GM12864 (cell line): ENCODE results near the gene SZRD1.
A peak's percentile ranks its signal among the peaks of the same experiment; 100 is the strongest.

Experiments used
- DNase-seq: peaks from one replicate; pipeline ENCODE4 v3.0.0-alpha.2; 2011; ENCODE audit warnings: low read depth
- H3K4me3 ChIP-seq: 2 replicates; pipeline ENCODE4 v1.5.1; 2011; ENCODE audit warnings: mild to moderate bottlenecking, low read depth, low read length, control low read depth
- CTCF ChIP-seq: IDR thresholded peaks from 2 replicates; pipeline ENCODE4 v1.5.1; 2011; ENCODE audit warnings: low read depth, mild to moderate bottlenecking, moderate library complexity, low read length, control low read depth, inconsistent platforms; ENCODE audit errors: missing control alignments

SZRD1 gene

GRCh38 chr1:16367968-16368890 lies 1.2 kb downstream of the SZRD1 start:
- peak overlapping the region; percentile 87 for H3K4me3 ChIP-seq
- no peak for DNase-seq
- TF ChIP-seq CTCF = no peak

DNA sequence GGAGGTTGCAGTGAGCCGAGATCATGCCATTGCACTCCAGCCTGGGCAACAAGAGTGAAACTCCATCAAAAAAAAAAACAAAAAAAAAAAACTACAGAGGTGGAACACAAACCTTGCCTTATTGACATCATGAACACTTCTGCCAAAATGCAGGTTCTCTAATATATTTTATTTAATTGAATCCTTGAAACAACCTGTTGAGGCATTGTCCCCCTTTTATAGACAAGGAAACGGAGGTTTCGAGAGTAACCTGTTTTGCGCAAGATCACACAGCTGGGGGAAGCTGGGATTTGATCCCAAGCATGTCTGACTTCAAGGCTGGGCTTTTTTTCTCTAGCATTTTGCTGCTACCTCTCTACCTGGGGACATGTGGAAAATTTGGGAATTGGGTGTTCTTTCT lies 2.8 kb downstream of the SZRD1 start:
- no peak for TF ChIP-seq CTCF
- no peak for DNase-seq
- no peak overlapping the region for H3K4me3 ChIP-seq

GRCh38 chr1:16371725-16372124 lies 4.7 kb downstream of the SZRD1 start:
- no peak overlapping the region for H3K4me3 ChIP-seq
- DNase-seq = no peak
- TF ChIP-seq CTCF = no peak

DNA sequence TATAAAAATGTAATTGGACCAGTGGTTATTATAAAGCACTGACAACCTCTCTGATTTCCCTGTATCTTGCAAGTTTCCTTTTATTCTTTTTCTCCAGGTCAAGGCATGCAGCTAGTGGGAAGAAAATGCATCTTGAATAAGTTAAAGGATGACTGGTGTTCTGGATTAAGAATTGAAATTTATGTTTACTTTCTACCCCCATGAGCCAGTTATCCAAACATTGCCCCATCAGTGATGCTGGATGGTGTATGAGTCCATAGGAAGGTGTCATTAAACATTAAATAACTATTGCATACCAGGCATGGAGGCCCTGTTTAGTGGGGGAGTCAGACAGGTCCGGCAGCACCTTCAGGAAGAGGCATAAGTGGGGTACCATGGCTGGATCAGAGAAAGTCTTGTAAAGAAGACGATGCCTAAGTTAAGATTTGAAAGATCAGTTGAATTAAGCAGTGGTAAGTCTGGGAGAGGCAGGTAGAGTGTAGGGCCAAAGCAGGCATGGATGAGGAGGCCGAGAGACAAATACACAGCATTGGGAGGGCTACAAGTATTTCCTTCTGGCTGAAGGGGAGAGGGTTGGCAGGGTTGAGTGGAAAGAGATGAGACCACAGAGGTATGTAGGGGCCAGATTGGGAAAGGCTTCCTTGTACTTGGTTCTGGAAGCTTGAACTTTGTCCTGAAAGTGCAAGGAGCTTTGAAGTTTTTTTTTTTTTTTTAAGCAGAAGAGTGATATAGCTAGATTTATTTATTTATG lies 5.7 kb downstream of the SZRD1 start:
- no peak for DNase-seq
- H3K4me3 ChIP-seq = no peak overlapping the region
- no peak for TF ChIP-seq CTCF

DNA sequence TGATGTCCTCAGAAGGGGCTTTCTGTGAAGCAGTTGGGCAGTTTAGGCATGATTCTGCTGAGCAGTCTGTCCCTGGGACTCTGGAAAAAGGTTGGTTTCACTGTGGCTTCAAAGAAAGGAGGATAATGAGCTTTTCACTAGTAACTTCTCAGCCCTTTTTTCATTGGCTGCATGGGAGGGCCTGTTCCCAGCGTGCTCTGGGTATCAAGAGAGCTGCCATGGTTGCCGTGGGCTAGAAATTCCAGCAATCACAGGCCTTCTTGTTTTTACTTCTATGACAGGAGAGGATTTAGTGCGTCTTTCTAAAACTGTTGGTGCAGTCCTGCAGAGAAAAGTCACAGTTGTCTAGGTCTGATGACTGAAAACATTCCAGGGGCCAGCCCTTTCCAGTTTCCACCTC lies 7.2 kb downstream of the SZRD1 start:
- no peak for DNase-seq
- TF ChIP-seq CTCF = no peak
- no peak overlapping the region for H3K4me3 ChIP-seq

DNA sequence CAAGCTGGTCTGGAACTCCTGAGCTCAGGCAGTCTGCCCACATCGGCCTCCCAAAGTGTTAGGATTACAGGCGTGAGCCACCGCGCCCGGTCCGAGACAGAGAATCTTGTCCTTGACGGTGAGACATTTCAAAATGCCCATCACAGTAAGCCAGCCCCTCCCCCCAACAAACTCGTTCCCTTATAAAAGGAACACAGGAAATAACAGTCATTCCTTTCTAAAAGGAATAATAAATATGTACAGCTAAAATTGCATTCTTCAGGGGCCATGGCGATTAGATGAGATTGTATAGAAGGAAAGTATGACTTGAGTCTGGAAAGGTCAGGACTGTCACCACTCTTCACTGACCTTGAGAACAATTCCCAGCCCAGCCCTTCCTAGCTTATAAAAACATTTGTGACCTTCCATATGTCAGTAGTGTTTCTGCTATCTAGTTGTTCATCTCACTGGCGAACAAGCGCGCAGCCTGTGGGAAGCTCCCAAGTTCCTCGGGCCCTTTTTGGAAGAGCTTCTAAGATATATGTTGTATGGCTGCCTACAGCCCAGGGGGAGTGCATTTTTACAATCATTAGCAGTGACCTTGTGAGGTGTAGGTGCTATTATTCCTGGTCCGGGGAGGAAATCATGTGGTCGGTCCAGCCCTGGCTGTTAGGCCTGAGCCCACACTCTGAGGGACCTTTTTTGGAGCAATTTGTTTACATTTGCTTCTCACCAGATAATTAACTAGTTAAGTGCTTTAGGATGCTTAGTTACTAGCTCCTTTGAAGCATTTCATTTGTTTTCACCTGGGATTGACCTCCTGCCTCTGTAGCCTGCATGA lies 8.7 kb downstream of the SZRD1 start:
- no peak overlapping the region for H3K4me3 ChIP-seq
- TF ChIP-seq CTCF = no peak

More for the DNA sequence above, 8.7 kb downstream of the SZRD1 start:
- DNase-seq = no peak
